Adipose tissue (tissue), 3 donors: ENCODE measurements around the gene KMT2C. TPM values are rescaled to one million over a fixed set of nuclear protein-coding genes. Genes with fewer than 3 reads are reported as not detected.
"Not testable (repeated sequence)": the region's sequence is repeated elsewhere in the genome, so short reads cannot be mapped to it uniquely, and the experiment has no call there.

Experiments used
- H3K27ac ChIP-seq: one replicate; pipeline ENCODE4 v1.5.1; 2013; ENCODE audit warnings: low read depth, low read length
- WGBS, 3 donors: extraction: QIAGEN DNeasy Blood & Tissue Kit; methylation state at CpG; one replicate each; pipeline ENCODE4 v1.1.7; 2013; 5-methylcytosine and 5-hydroxymethylcytosine counted together
- polyA plus RNA-seq, 3 donors: library from polyadenylated mRNA; stranded (reverse); fragments of 200-250 nt; gene quantifications; one replicate each; pipeline ENCODE4 v1.2.3, GENCODE V29; 2013
- donor health status: healthy with polysubstance abuse.
- donor health status: Bipolar disorder and iron deficiency.
- donor health status: healthy.

The KMT2C gene
- polyA plus RNA-seq, 3 donors: 8.6 to 17.2 (median 10.4) TPM

DNA sequence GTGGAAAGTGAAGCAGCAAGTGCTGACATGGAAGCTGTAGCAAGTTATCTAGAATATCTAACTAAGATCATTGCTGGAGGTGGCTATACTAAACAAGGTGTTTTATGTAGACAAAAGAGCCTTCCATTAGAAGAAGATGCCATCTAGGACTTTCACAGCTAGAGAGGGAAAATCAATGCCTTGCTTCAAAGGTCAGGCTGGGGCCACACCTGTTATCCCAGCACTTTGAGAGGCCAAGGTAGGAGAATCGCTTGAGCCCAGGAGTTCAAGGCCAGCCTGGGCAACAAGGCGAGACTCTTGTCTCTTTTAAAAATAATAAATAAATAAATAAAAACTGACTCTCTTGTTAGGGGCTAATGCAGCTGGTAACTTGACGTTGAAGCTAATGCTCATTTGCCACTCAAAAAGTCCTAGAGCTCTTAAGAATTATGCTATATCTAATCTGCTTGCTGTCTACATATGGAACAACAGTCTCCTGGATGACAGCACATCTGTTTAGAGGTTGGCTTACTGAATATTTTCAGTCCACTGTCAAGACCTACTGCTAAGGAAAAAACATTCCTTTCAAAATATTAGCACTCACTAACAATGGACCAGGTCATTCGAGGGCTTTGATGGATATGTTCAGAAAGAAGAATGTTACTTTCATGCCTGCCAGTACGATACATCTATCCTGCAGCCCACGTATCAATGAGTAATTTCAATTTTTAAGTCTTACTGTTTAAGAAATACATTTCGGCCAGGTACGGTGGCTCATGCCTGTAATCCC lies 58.9 kb downstream of the KMT2C start:
- H3K27ac ChIP-seq: not testable (repeated sequence)
- 69 to 88% (median 85%) methylated on average over 8 of the region's 8 CpGs for WGBS, 3 donors

DNA sequence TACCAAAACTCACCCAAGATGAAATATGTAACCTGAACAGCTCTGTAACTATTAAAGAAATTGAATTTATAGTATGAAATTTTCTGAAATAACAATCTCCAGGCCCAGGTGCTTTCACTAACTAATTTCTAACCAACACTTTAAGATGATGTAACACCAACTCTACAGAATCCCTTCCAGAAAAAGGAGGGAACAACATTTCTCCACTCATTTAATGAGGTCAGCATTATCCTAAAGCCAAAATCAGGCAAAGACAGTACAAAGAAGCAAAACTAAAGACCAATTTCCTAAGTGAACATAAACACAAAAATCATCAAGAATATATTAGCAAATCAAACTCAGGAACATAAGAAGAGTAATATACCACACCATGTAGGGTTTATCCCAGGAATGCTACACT lies 65.5 kb downstream of the KMT2C start:
- no peak overlapping the region for H3K27ac ChIP-seq

DNA sequence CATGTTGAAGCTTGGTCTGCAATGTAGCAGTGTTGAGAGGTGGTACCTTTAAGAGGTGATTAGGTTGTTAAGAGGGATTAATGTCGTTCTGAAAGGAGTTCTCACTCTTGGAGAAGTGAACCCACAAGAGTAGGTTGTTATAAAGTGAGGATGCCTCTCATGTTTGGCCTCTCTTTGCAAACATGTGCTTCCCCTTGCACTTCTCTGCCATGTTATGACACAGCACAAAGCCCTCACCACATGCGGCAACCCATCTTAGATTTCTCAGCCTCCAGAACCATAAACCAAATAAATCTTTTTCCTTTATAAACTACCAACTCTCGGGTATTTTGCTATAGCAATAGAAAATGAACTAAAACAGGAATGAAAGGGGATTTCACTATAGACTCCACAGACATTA lies 66.3 kb downstream of the KMT2C start:
- WGBS, 3 donors: 61 to 77% (median 71%) methylated on average over 3 of the region's 3 CpGs
- H3K27ac ChIP-seq: no peak overlapping the region

DNA sequence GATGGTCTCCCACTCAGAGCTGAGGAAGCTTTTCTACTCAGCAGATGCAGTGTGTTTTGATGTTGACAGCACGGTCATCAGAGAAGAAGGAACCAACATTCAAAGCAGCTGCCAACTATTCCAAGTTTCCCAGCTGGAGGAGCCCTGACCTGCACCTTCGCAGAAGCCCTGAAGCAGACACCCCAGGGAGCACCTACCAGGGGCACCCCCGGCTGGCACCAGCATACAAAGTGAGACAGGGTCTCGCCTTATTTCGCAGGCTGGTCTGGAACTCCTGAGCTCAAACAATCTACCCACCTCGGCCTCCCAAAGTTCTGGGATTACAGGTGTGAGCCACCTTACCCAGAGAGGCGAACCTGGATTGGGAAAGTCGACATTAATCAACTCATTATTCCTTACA lies 68.6 kb downstream of the KMT2C start:
- no peak overlapping the region for H3K27ac ChIP-seq
- 85 to 93% (median 92%) methylated on average over 8 of the region's 8 CpGs for WGBS, 3 donors

DNA sequence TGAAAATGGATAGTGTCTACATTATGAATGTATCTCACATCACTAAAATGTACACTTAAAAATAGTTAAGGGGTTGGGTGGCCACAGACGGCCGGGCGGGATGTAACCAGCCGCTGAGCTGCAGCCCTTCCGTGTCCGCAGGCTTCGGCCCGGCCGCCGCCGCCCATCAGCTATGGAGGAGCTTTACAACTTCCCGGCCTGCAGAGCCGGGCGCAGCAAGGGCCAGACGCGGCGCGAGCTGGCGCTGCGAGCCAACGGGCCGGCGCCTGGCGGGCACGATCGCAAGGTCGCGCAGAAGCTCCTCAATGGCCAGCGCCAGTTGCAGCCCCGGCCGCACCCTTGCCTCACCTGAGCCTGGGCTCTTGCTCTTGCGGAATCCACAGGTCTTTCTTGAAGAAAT lies 69.1 kb downstream of the KMT2C start:
- WGBS, 3 donors: 78 to 85% (median 82%) methylated on average over 29 to 32 of the region's 32 CpGs
- H3K27ac ChIP-seq: no peak overlapping the region

DNA sequence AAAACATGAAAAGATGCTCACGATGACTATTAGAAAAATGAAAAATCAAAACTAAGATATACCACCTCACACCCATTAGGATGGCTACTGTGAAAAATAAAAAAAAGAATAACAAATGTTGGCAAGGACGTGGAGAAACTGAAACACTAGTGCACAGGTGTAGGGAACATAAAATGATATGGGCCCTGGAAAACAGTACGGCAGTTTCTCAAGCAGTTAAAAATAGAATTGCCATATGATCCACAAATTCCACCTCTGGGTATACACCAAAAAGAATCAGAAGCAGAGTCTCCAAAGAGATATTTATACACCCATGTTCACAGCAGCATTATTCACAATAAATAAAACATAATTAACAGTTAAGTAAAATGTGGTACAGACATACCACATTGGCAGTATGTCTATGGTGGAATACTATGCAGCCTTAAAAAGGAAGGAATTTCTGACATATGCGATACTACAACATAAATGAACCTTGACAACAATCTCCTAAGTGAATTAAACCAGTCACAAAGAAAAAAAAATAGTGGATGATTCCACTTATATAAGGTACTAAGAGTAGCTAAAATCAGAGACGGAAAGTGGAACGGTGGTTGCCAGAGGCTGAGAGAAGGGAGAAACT lies 69.7 kb downstream of the KMT2C start:
- no peak overlapping the region for H3K27ac ChIP-seq
- WGBS, 3 donors: 86 to 97% (median 93%) methylated on average over 6 of the region's 6 CpGs

DNA sequence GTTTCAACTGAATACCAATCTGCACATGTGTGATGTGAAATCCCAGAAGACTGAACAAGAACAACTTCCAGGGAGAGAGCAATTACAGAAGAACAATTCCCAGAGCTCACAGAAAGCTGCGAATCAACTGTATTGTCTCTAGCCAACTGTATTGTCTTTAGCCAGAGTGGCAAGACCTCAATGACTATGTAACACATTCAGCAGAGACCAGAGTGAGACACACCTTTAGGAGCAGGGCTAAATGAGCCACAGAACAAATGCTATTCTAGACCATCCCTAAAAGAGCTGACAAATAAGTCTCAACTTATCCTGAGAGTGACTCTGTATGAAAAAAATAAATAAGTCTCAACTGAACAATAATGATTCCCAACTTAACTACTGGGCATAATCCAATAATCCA lies 72.0 kb downstream of the KMT2C start:
- no peak overlapping the region for H3K27ac ChIP-seq
- 47 to 58% (median 56%) methylated on average over 1 of the region's 1 CpG for WGBS, 3 donors

DNA sequence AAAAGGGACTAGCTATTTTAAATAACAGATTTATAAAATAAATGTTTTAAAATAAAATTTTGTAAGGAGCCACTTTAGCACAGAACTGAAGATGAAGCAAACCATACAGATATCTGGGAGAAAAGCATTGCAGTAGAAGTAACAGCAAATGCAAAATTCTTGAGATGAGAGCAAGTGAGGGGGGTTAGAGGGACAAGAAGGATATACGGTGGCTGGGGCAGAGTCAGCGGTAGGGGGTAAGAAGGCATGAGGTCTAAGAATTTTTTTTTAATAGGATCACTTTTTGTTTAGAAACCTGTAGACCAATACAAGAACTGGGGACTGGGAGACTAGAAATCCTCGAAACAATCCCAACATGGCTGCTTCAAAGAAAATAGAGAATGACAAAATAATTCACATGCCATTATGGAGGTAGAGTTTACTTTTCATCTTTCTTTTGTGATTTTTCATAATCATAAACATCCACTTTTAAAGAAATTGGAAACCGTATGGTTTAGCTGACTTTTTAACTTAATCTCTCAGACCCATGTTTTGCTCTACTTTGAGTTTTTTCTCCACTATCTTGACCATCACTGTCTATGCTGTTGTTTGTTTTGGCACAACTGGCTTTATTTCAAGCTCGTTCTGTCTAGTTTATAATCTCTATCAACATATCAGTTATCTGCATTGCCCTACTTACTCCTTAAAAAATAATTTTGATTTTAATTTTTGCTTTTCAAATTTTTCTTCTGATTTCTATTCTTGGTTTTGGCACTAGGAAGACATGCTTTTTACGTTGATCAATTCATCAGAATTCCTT lies 73.5 kb downstream of the KMT2C start:
- no peak overlapping the region for H3K27ac ChIP-seq
- 54 to 82% (median 80%) methylated on average over 6 of the region's 6 CpGs for WGBS, 3 donors

DNA sequence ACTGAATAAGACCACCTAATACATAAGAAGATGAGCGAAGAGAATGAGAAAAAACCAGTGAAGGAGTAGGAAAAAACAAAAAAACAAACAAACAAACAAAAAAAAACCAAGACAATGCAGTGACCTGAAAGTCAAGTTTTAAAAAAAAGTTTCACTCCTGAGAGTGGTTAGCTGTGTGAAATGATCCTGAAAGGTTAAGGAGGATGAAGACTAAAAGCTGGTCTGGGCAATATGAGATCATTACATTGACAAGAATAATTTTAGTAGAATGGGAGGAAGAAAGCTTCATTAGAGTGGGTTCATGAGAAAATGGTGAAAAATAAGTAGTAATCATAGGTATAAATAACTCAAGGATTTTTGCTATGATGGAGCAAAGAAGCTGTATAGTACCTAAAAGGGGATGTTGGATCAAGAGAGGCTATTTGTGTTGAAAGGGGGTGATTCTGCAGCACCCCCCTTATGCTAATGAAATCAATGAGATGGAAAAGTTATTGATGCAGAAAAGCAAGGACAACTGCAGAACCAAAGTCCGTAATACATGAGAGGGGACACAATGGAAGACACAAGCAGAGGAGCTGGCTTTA lies 80.2 kb downstream of the KMT2C start:
- 50 to 77% (median 70%) methylated on average over 2 of the region's 2 CpGs for WGBS, 3 donors
- H3K27ac ChIP-seq: no peak overlapping the region

DNA sequence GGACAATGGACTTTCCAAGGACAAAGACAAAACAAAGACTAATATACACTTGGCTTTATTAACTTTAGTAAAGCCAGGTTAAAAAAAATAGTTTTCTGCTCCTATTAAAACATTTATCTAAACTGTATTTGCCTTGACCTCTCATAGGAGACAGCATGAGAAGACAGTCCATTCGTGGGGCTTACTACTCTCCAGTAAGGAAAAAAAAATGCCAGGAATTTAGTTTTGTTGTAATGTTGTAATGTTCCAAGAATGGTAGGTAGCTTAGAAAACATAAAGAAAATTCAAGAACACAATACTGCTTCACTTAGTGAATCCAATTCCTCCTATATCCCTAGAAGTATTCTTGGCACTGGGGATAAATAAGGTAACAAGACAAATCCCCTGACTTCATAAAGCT lies 81.7 kb downstream of the KMT2C start:
- no peak overlapping the region for H3K27ac ChIP-seq
- 48 to 81% (median 72%) methylated on average over 1 of the region's 1 CpG for WGBS, 3 donors

DNA sequence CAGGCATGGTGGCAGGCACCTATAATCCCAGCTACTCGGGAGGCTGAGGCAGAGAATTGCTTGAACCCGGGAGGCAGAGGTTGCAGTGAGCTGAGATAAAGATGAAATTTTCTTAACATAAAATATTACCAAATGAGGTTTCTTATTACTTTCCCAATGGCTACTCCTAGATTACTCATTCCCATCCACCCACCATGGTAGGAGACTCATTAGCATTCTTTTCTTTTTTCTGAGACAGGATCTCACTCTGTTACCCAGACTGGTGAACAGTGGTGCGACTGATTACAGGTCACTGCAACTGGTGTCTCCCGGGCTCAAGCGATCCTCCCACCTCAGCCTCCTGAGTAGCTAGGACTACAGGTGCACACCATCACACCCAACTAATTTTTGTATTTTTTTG lies 82.5 kb downstream of the KMT2C start:
- H3K27ac ChIP-seq: not testable (repeated sequence)
- WGBS, 3 donors: 95 to 99% (median 98%) methylated on average over 5 of the region's 5 CpGs

DNA sequence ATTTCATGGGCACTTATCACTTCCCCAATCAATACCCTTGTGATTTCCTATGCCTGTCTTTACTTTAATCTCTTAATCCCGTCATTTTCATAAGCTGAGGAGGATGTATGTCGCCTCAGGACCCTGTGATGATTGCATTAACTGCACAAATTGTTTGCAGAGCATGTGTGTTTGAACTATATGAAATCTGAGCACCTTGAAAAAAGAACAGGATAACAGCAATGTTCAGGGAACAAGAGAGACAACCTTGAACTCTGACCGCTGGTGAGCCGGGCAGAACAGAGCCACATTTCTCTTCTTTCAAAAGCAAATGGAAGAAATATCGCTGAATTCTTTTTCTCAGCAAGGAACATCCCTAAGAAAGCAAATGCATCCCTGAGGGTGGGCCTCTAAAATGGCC lies 84.1 kb downstream of the KMT2C start:
- 91 to 97% (median 96%) methylated on average over 5 of the region's 5 CpGs for WGBS, 3 donors
- H3K27ac ChIP-seq: not testable (repeated sequence)

DNA sequence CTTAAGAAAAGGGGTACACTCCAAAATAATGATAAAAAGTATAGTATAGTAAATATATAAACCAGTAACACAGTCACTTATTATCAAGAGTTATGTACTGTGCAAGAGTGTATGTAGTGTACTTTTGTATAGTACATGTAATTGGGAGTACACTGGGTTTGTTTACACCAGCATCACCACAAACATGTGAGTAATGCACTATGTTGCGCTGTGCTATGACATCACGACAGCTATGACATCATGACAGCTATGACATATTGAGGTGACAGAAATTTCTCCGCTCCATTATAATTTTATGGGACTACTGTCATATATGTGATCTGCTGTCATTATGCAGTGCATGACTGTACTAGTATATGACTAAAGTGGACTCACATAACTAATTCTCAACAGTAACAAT lies 84.6 kb downstream of the KMT2C start:
- no peak overlapping the region for H3K27ac ChIP-seq
- 97 to 98% (median 98%) methylated on average over 3 of the region's 3 CpGs for WGBS, 3 donors

DNA sequence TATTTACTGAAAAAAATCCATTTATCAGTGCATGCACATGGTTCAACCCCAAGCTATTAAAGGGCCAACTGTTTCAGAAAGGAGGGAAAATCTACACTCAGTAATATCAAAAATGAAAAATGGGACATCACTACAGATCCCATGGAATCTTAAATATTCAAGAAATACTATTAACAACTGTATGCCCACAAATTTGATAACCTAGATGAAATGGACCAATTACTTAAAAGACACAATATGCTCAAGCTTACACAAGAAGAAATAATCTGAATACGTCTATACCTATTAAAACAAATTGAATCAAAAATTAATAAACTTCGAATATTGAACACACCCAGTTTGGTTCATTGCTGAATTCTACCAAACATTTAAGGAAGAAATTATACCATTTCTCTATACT lies 87.9 kb downstream of the KMT2C start:
- no peak overlapping the region for H3K27ac ChIP-seq
- WGBS, 3 donors: 95 to 96% (median 96%) methylated on average over 2 of the region's 2 CpGs

DNA sequence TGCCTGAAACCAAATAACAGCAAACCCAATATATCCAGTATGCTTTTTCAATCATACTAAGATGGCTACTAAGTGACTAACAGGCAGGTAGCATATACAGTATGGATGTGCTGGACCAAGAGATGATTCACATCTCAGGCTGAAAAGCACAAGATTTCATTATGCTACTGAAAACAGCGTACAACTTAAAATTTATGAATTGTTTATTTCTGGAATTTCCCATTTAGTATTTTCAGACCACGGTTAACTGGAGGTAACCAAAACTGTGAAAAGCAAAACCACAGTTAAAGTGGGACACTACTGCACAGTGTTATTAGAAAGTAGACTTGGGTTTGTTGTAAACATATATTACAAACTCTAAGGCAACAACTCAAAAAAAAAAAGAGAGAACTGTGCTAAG lies 91.5 kb downstream of the KMT2C start:
- no peak overlapping the region for H3K27ac ChIP-seq
- WGBS, 3 donors: 85 to 96% (median 87%) methylated on average over 2 of the region's 2 CpGs

DNA sequence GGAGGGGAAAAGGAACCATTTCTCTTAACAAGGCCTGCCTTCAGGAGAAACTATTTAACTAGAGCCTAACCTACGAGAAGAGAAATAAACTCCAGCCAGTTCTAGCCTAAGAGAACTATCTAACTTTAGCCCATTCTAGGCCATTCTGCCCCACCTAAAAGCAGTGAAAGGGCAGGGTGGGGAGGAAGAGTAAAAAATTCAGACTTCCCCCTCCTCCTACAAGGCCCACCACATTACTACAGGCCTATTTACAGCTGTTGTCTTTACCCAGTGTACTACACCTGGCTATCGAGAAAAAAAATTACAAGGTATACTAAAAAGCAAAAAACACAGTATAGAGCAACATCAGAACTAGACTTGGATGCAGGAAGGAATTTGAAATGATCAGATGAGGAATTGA lies 93.0 kb downstream of the KMT2C start:
- no peak overlapping the region for H3K27ac ChIP-seq
- 92 to 96% (median 93%) methylated on average over 2 of the region's 2 CpGs for WGBS, 3 donors

DNA sequence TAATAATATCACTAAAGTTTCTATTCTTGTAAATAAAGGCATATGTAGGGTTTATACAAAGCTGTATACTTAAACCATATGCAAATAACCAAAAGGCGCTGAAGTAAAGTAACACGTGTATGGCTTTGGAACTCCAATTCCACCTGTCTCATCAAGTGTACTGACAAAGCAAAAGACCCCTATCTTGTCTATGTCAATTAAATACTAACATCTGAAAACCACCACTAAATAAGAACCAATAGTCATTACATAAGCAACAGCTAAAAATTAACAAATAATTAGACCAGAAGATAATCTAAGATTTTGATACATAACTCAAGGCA lies 93.9 kb downstream of the KMT2C start:
- 79 to 93% (median 85%) methylated on average over 2 of the region's 2 CpGs for WGBS, 3 donors
- H3K27ac ChIP-seq: no peak overlapping the region

DNA sequence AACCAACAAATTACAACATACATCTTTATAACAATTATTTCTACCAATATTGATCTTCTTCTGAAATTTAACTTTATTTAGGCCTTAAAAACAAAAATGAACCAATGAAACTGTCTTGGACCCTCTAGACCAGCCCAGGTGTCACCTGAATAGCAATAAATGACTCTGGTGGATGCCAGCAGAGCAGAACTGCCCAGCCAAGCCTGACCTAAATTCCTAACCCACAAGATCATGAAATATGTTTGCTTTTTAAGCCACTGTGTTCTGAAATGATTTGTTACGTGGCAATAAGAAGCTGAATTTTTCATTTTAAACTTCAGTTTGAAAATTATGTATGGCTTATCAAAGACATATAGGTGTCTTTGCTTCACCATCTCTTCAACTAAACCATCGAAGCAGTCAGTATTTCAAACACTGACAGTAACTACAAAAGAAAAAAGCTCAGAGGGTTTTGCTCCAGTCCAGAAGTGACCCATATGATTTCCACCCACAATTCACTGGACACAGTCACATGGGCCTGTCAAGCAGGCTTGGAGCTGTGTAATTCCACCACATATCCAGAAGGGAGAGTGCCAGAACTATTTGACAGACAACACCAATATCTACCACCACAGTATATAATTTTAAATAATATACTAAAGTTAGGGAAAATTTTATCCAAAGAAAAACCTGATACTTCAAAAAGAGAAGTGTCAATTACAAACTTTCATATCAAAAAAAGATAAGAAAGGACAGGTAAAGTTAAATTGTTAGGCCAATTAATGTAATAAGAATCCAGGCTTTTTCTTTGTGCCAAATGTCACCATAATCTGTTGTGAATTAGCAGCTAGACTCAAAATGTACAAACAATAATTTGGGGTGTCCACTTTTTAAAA lies 94.5 kb downstream of the KMT2C start:
- H3K27ac ChIP-seq: no peak overlapping the region
- 47 to 73% (median 73%) methylated on average over 2 of the region's 2 CpGs for WGBS, 3 donors
